Measurements from ENCODE around the gene RADIL.

- no peak for TF ChIP-seq CTCF (optimal IDR thresholded peaks at IDR 0.05 in 1 of 3, IDR thresholded peaks at IDR 0.05 in 1 of 3, conservative IDR thresholded peaks at IDR 0.05 in 1 of 3; ENCODE audit: extremely low read depth in 1 of 3, insufficient read depth in 2 of 3, low read length in 3 of 3)
- no peak for TF ChIP-seq EZH2 (IDR thresholded peaks at IDR 0.05; ENCODE audit: low read length)
These were observed 16.7 kb downstream of the RADIL start for GRCh38 chr7:4866528-4867496.

Data from keratinocyte (primary cell).